ENCODE results near the gene UPF3A.
"Not testable (repeated sequence)": the region's sequence is repeated elsewhere in the genome, so short reads cannot be mapped to it uniquely, and the experiment has no call there.

The UPF3A gene

GRCh38 chr13:114304346-114305034 lies 23.1 kb downstream of the UPF3A start:
- DNase-seq (ENCODE audit: low read depth), result no peak

GRCh38 chr13:114309086-114309485 lies 27.7 kb downstream of the UPF3A start:
- DNase-seq (ENCODE audit: low read depth), result no peak

GRCh38 chr13:114309806-114310410 lies 28.5 kb downstream of the UPF3A start:
- DNase-seq (ENCODE audit: low read depth), result no peak

- DNase-seq (ENCODE audit: low read depth), result no peak
Observed at GRCh38 chr13:114310956-114311355, 29.6 kb downstream of the UPF3A start.

- DNase-seq (ENCODE audit: low read depth), result no peak
Observed at GRCh38 chr13:114311387-114311786, 30.0 kb downstream of the UPF3A start.

GRCh38 chr13:114311908-114312307 lies 30.5 kb downstream of the UPF3A start:
- DNase-seq (ENCODE audit: low read depth), result no peak

GRCh38 chr13:114313061-114313860 lies 31.9 kb downstream of the UPF3A start:
- DNase-seq (ENCODE audit: low read depth), result no peak

- DNase-seq (ENCODE audit: low read depth), result peak; percentile 93
Observed at GRCh38 chr13:114314074-114314912, 32.9 kb downstream of the UPF3A start, which contains the start of gene CHAMP1. Gene CHAMP1 (plus strand): TSS chr13:114314503. CDS start chr13:114323843, 9,340 bp downstream.

GRCh38 chr13:114315074-114315785 lies 33.8 kb downstream of the UPF3A start:
- no peak for DNase-seq (ENCODE audit: low read depth)

- no peak for DNase-seq (ENCODE audit: low read depth)
Observed at GRCh38 chr13:114318624-114319023, 37.2 kb downstream of the UPF3A start.

GRCh38 chr13:114319441-114319913 lies 38.1 kb downstream of the UPF3A start:
- DNase-seq (ENCODE audit: low read depth), result peak; percentile 74

GRCh38 chr13:114320065-114320464 lies 38.7 kb downstream of the UPF3A start:
- DNase-seq (ENCODE audit: low read depth), result no peak

GRCh38 chr13:114321256-114321655 lies 39.9 kb downstream of the UPF3A start:
- no peak for DNase-seq (ENCODE audit: low read depth)

- DNase-seq (ENCODE audit: low read depth), result no peak
Observed at GRCh38 chr13:114323349-114323748, 41.9 kb downstream of the UPF3A start.

- no peak for DNase-seq (ENCODE audit: low read depth)
Observed at GRCh38 chr13:114324334-114324733, 42.9 kb downstream of the UPF3A start.

- DNase-seq (ENCODE audit: low read depth), result no peak
Observed at GRCh38 chr13:114325729-114326128, 44.3 kb downstream of the UPF3A start.

GRCh38 chr13:114328034-114328433 lies 46.6 kb downstream of the UPF3A start:
- no peak for DNase-seq (ENCODE audit: low read depth)

- DNase-seq (ENCODE audit: low read depth), result no peak
Observed at GRCh38 chr13:114328595-114328994, 47.2 kb downstream of the UPF3A start.

GRCh38 chr13:114330086-114330485 lies 48.7 kb downstream of the UPF3A start:
- no peak for DNase-seq (ENCODE audit: low read depth)

- DNase-seq (ENCODE audit: low read depth), result not testable (repeated sequence)
Observed at GRCh38 chr13:114333881-114334280, 52.5 kb downstream of the UPF3A start.
